HepG2 (cell line): Measurements from ENCODE around the gene PCSK5. TPM values are rescaled to one million over a fixed set of nuclear protein-coding genes. Genes with fewer than 3 reads are reported as not detected.

Experiments
- HES4 ChIP-seq: sonication (generic); formaldehyde crosslinking; IDR thresholded peaks from 2 replicates; pipeline ENCODE4 v1.9.0; 2021; ENCODE audit warnings: mild to moderate bottlenecking, missing genetic modification reagents, borderline replicate concordance
- KAT2B ChIP-seq: fragments of 150-350 bp; IDR thresholded peaks from 2 replicates; pipeline ENCODE4 v1.6.1; 2014; ENCODE audit warnings: low read depth, low read length, borderline replicate concordance
- KDM6A ChIP-seq: IDR thresholded peaks from 2 replicates; pipeline ENCODE4 v1.6.1; 2016; ENCODE audit warnings: low read depth
- MAFF ChIP-seq: IDR thresholded peaks from 2 replicates; pipeline ENCODE4 v1.6.1; 2011; ENCODE audit warnings: low read depth, low read length, improper control_type of control experiment
- MATR3 ChIP-seq: sonication (generic); formaldehyde crosslinking; IDR thresholded peaks from 2 replicates; pipeline ENCODE4 v1.4.0; 2020; ENCODE audit warnings: missing genetic modification reagents
- MLLT10 ChIP-seq: sonication (generic); formaldehyde crosslinking; IDR thresholded peaks from 2 replicates; pipeline ENCODE4 v1.4.0; 2020; ENCODE audit warnings: missing genetic modification reagents
- NBN ChIP-seq: fragments of 450-650 bp; conservative IDR thresholded peaks from 2 replicates; pipeline ENCODE4 v1.6.1; 2017
- NFYC ChIP-seq: IDR thresholded peaks from 2 replicates; pipeline ENCODE4 v1.6.1; 2016; ENCODE audit warnings: missing genetic modification reagents, missing compliant biosample characterization
- NPAS2 ChIP-seq: sonication (generic); formaldehyde crosslinking; IDR thresholded peaks from 2 replicates; pipeline ENCODE4 v1.8.0; 2022; ENCODE audit warnings: mild to moderate bottlenecking, missing genetic modification reagents, borderline replicate concordance
- PRDM4 ChIP-seq: sonication (generic); formaldehyde crosslinking; IDR thresholded peaks from 2 replicates; pipeline ENCODE4 v1.9.0; 2021; ENCODE audit warnings: missing genetic modification reagents, borderline replicate concordance
- RARG ChIP-seq: sonication (generic); formaldehyde crosslinking; IDR thresholded peaks from 2 replicates; pipeline ENCODE4 v1.4.0; 2020; ENCODE audit warnings: low read depth, mild to moderate bottlenecking, missing genetic modification reagents
- RORA ChIP-seq: sonication (generic); formaldehyde crosslinking; IDR thresholded peaks from 2 replicates; pipeline ENCODE4 v1.5.0; 2020; ENCODE audit warnings: mild to moderate bottlenecking, missing genetic modification reagents, moderate library complexity
- SMAD1 ChIP-seq: sonication (generic); formaldehyde crosslinking; IDR thresholded peaks from 2 replicates; pipeline ENCODE4 v1.4.0; 2020; ENCODE audit warnings: missing genetic modification reagents, low read depth, mild to moderate bottlenecking, borderline replicate concordance
- SP5 ChIP-seq: IDR thresholded peaks from 2 replicates; pipeline ENCODE4 v1.6.1; 2016; ENCODE audit warnings: low read depth, borderline replicate concordance
- SRSF4 ChIP-seq: fragments of 200-400 bp; formaldehyde crosslinking; IDR thresholded peaks from one replicate; pipeline ENCODE4 v1.6.1; 2018; ENCODE audit warnings: mild to moderate bottlenecking, low read depth, low read length, moderate library complexity; ENCODE audit not compliant: poor library complexity, severe bottlenecking
- ZNF264 ChIP-seq: sonication (generic); formaldehyde crosslinking; IDR thresholded peaks from 2 replicates; pipeline ENCODE4 v1.4.0; 2020; ENCODE audit warnings: missing genetic modification reagents
- ZNF326 ChIP-seq: sonication (generic); formaldehyde crosslinking; IDR thresholded peaks from 2 replicates; pipeline ENCODE4 v1.4.0; 2020; ENCODE audit warnings: missing genetic modification reagents, borderline replicate concordance
- ZNF333 ChIP-seq: sonication (generic); formaldehyde crosslinking; IDR thresholded peaks from 2 replicates; pipeline ENCODE4 v1.4.0; 2020; ENCODE audit warnings: mild to moderate bottlenecking, missing genetic modification reagents, borderline replicate concordance
- ZNF335 ChIP-seq: sonication (generic); formaldehyde crosslinking; IDR thresholded peaks from 2 replicates; pipeline ENCODE4 v1.4.0; 2020; ENCODE audit warnings: missing genetic modification reagents
- ZNF44 ChIP-seq: sonication (generic); formaldehyde crosslinking; IDR thresholded peaks from 2 replicates; pipeline ENCODE4 v1.5.1; 2020; ENCODE audit warnings: mild to moderate bottlenecking, missing genetic modification reagents
- ZNF550 ChIP-seq: sonication (generic); formaldehyde crosslinking; IDR thresholded peaks from 2 replicates; pipeline ENCODE4 v1.4.0; 2020; ENCODE audit warnings: mild to moderate bottlenecking, missing genetic modification reagents, borderline replicate concordance
- ZNF7 ChIP-seq: IDR thresholded peaks from 2 replicates; pipeline ENCODE4 v1.6.1; 2016; ENCODE audit warnings: missing biosample characterization, missing genetic modification reagents
- ZNF781 ChIP-seq: sonication (generic); formaldehyde crosslinking; IDR thresholded peaks from 2 replicates; pipeline ENCODE4 v1.5.1; 2020; ENCODE audit warnings: borderline replicate concordance, mild to moderate bottlenecking, missing genetic modification reagents; ENCODE audit errors: not compliant biosample characterization
- ZNF790 ChIP-seq: sonication (generic); formaldehyde crosslinking; IDR thresholded peaks from 2 replicates; pipeline ENCODE4 v1.8.0; 2022; ENCODE audit warnings: missing genetic modification reagents, mild to moderate bottlenecking, borderline replicate concordance
- polyA plus RNA-seq, 8 experiments: library from polyadenylated mRNA; depleted of rRNA in 3 of 8; stranded (reverse) in 7 of 8; unstranded in 1 of 8; fragments of >200 nt; fragmentation: Illumina TruSeq in 4 of 8; extraction: Trizol in 4 of 8; gene quantifications; 2 replicates each; pipeline versions ENCODE4 v1.2.1 to v1.2.3, GENCODE V29; 2011 to 2016; ENCODE audit warnings: low read depth in 4 of 8, missing spikeins in 1 of 8, mixed read lengths in 1 of 8; ENCODE audit not compliant: insufficient read depth in 1 of 8
- total RNA-seq, 5 experiments: library from RNA; depleted of rRNA; stranded (reverse); fragments of >200 nt; fragmentation: Illumina TruSeq; extraction: Trizol; gene quantifications; 2 replicates each; pipeline ENCODE4 v1.2.3, GENCODE V29; 2016; ENCODE audit warnings: low read depth in 1 of 5
- TF ChIP-seq, protein P1 (sequence below): sonication (generic); formaldehyde crosslinking; IDR thresholded peaks from 2 replicates; pipeline ENCODE4 v1.4.0; 2020; ENCODE audit warnings: missing genetic modification reagents
- TF ChIP-seq, protein P2 (sequence below): sonication (generic); formaldehyde crosslinking; IDR thresholded peaks from 2 replicates; pipeline ENCODE4 v1.4.0; 2020; ENCODE audit warnings: missing genetic modification reagents

Gene PCSK5
- total and polyA plus RNA-seq, 2 of the 13 experiments (the other 11 are each of a cell fraction or from before 2014, with no cell fraction given): 0.55 to 0.66 TPM

DNA sequence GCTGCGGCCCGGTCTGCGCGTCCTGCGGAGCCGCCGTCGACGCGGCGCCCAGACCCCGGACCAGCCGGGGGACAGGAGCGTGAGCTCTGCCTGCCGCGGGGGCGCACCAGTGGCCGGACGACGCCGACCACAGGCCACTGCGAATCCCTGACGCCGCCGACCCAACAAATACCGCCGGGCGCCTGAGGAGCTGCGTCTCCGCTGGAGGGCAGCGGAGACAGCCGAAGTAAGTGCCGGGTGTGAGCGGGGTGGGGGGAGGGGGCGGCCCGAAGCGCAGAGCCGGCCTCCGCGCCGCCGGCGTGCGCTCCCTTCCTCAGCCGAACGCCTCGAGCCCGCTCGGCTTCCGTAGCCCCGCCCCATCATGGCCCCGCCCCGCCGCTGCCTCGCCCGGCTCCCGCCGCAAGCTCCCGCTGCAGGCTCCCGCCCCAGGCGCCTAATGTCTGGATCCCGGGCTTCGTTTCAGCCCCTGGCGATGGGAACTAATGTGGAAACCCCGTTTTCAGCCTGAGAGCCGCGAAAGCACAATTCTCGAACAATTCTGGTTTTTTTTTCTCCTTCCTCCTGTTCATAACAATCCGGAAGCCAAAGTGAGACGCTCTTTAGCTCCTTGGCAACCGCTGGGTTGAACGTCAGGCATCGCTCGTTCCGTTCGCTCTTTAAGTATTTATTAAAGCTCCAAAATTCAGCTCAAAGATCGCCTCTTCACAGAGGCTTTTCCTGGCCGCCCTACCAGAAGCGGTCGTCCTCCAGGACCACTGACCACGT, 503.9 kb downstream of the PCSK5 start, which contains the start of gene RFK (continued):
- peak; percentile 30; the same call in 1 of the 2 replicates for TF ChIP-seq ZNF335 (CRISPR knock-in tag)
- TF ChIP-seq ZNF550 (CRISPR knock-in tag): no peak
- TF ChIP-seq NPAS2 (CRISPR knock-in tag): no peak
- TF ChIP-seq KAT2B: no peak
- no peak for TF ChIP-seq NBN
- TF ChIP-seq ZNF333: peak; percentile 11; the same call in 1 of the 2 replicates
- TF ChIP-seq ZNF44 (CRISPR knock-in tag): 0 out of 2 replicates have a peak, but pooled peaks have one; percentile 6
- no peak for TF ChIP-seq RORA (CRISPR knock-in tag)
- no peak for TF ChIP-seq ZNF781 (CRISPR knock-in tag)
- TF ChIP-seq, protein P1, sequence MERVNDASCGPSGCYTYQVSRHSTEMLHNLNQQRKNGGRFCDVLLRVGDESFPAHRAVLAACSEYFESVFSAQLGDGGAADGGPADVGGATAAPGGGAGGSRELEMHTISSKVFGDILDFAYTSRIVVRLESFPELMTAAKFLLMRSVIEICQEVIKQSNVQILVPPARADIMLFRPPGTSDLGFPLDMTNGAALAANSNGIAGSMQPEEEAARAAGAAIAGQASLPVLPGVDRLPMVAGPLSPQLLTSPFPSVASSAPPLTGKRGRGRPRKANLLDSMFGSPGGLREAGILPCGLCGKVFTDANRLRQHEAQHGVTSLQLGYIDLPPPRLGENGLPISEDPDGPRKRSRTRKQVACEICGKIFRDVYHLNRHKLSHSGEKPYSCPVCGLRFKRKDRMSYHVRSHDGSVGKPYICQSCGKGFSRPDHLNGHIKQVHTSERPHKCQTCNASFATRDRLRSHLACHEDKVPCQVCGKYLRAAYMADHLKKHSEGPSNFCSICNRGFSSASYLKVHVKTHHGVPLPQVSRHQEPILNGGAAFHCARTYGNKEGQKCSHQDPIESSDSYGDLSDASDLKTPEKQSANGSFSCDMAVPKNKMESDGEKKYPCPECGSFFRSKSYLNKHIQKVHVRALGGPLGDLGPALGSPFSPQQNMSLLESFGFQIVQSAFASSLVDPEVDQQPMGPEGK: peak; percentile 70; the same call in 1 of the 2 replicates
- no peak; the same call in 1 of the 2 replicates for TF ChIP-seq SMAD1 (CRISPR knock-in tag)
- peak; percentile 87 for TF ChIP-seq ZNF790 (CRISPR knock-in tag)
- TF ChIP-seq SP5 (CRISPR knock-in tag): peak; percentile 60
- peak; percentile 18; the same call in 1 of the 2 replicates for TF ChIP-seq ZNF264 (CRISPR knock-in tag)
- no peak for TF ChIP-seq NFYC
- TF ChIP-seq PRDM4: no peak
- TF ChIP-seq ZNF326 (CRISPR knock-in tag): no peak
- TF ChIP-seq MLLT10 (CRISPR knock-in tag): no peak
- TF ChIP-seq MAFF: no peak
- TF ChIP-seq HES4 (CRISPR knock-in tag): no peak; the same call in 1 of the 2 replicates
- TF ChIP-seq SRSF4: no peak
- TF ChIP-seq, protein P2, sequence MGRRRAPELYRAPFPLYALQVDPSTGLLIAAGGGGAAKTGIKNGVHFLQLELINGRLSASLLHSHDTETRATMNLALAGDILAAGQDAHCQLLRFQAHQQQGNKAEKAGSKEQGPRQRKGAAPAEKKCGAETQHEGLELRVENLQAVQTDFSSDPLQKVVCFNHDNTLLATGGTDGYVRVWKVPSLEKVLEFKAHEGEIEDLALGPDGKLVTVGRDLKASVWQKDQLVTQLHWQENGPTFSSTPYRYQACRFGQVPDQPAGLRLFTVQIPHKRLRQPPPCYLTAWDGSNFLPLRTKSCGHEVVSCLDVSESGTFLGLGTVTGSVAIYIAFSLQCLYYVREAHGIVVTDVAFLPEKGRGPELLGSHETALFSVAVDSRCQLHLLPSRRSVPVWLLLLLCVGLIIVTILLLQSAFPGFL: no peak
- no peak for TF ChIP-seq KDM6A (CRISPR knock-in tag)
- no peak for TF ChIP-seq MATR3
- TF ChIP-seq RARG (CRISPR knock-in tag): no peak
- TF ChIP-seq ZNF7: no peak
